GM23248 (cell line): ENCODE data around the gene ETF1. TPM values are rescaled to one million over a fixed set of nuclear protein-coding genes. Genes with fewer than 3 reads are reported as not detected.
"Not testable (repeated sequence)": the region's sequence is repeated elsewhere in the genome, so short reads cannot be mapped to it uniquely, and the experiment has no call there.

ENCODE experiments used
- DNase-seq: peaks from one replicate; pipeline ENCODE4 v3.0.0-alpha.2; 2015
- H2AFZ ChIP-seq: fragments of 200-600 bp; sonication (generic); 2 replicates; pipeline ENCODE4 v1.6.1; 2016; ENCODE audit warnings: antibody characterized with exemption
- H3F3A ChIP-seq: fragments of 200-600 bp; sonication (generic); 2 replicates; pipeline ENCODE4 v1.6.1; 2016; ENCODE audit warnings: mild to moderate bottlenecking, antibody characterized with exemption, mixed run types; ENCODE audit not compliant: insufficient read depth
- H3K27ac ChIP-seq: fragments of 200-600 bp; sonication (generic); 2 replicates; pipeline ENCODE4 v1.5.1; 2016; ENCODE audit warnings: mild to moderate bottlenecking
- H3K27me3 ChIP-seq: fragments of 200-600 bp; sonication (generic); replicated peaks from 2 replicates; pipeline ENCODE4 v1.6.1; 2016; ENCODE audit warnings: mild to moderate bottlenecking; ENCODE audit not compliant: insufficient read depth
- H3K36me3 ChIP-seq: fragments of 200-600 bp; sonication (generic); 2 replicates; pipeline ENCODE4 v1.6.1; 2016; ENCODE audit warnings: low read depth, mild to moderate bottlenecking
- H3K4me1 ChIP-seq: fragments of 200-600 bp; sonication (generic); 2 replicates; pipeline ENCODE4 v1.6.1; 2016; ENCODE audit warnings: mild to moderate bottlenecking; ENCODE audit not compliant: insufficient read depth
- H3K4me2 ChIP-seq: fragments of 200-600 bp; sonication (generic); one replicate; pipeline ENCODE4 v1.6.1; 2016; ENCODE audit warnings: mild to moderate bottlenecking; ENCODE audit not compliant: unreplicated experiment
- H3K4me3 ChIP-seq: fragments of 200-600 bp; sonication (generic); 2 replicates; pipeline ENCODE4 v1.5.1; 2016; ENCODE audit warnings: mild to moderate bottlenecking
- H3K79me2 ChIP-seq: fragments of 200-600 bp; sonication (generic); 2 replicates; pipeline ENCODE4 v1.6.1; 2016; ENCODE audit warnings: mild to moderate bottlenecking; ENCODE audit not compliant: insufficient read depth
- H3K9ac ChIP-seq: fragments of 200-600 bp; sonication (generic); 2 replicates; pipeline ENCODE4 v1.6.1; 2016; ENCODE audit warnings: mild to moderate bottlenecking
- H3K9me2 ChIP-seq: fragments of 200-600 bp; sonication (generic); 2 replicates; pipeline ENCODE4 v1.6.1; 2016; ENCODE audit warnings: mixed run types, mild to moderate bottlenecking, moderate library complexity; ENCODE audit not compliant: insufficient read depth
- H3K9me3 ChIP-seq: fragments of 200-600 bp; sonication (generic); one replicate; pipeline ENCODE4 v1.6.1; 2017; ENCODE audit warnings: low read depth
- H4K20me1 ChIP-seq: fragments of 200-600 bp; sonication (generic); 2 replicates; pipeline ENCODE4 v1.6.0; 2016; ENCODE audit not compliant: insufficient read depth
- EZH2 ChIP-seq: fragments of 200-600 bp; sonication (generic); IDR thresholded peaks from 2 replicates; pipeline ENCODE4 v1.6.1; 2018; ENCODE audit warnings: antibody characterized with exemption, mild to moderate bottlenecking; ENCODE audit not compliant: insufficient read depth, poor library complexity, severe bottlenecking
- EZH2phosphoT487 ChIP-seq: fragments of 200-600 bp; sonication (generic); IDR thresholded peaks from 2 replicates; pipeline ENCODE4 v1.6.1; 2018; ENCODE audit warnings: antibody characterized with exemption, moderate library complexity, mild to moderate bottlenecking, low read depth; ENCODE audit not compliant: insufficient read depth
- WGBS, 2 experiments: methylation state at CpG; one replicate each; pipeline ENCODE4 v1.1.6; 2015 to 2017; ENCODE audit warnings: low lambda C conversion rate in 2 of 2, low coverage in 1 of 2; ENCODE audit errors: missing lambda C conversion rate in 2 of 2; 5-methylcytosine and 5-hydroxymethylcytosine counted together
- in situ Hi-C: fragments of 300-500 bp; cut with MboI; formaldehyde crosslinking; loops from 2 replicates; pipeline ENCODE4 v1.15.0; 2020
- polyA plus RNA-seq: library from polyadenylated mRNA; unstranded; fragments of >200 nt; fragmentation: Nextera tagmentation; extraction: Ambion mirVana; gene quantifications from 2 replicates; pipeline ENCODE4 v1.2.1, GENCODE V29; 2016
- total RNA-seq: library from RNA; depleted of rRNA; stranded (reverse); fragments of >200 nt; shearing (Covaris generic); gene quantifications from 2 replicates; pipeline ENCODE4 v1.2.3, GENCODE V29; 2014

The ETF1 gene
- total and polyA plus RNA-seq, 2 experiments from 2014 or later = 74.1 to 124 TPM

GRCh38 chr5:138476918-138477317 lies 66.1 kb downstream of the ETF1 start:
- Histone ChIP-seq H4K20me1 (no peaks in the 10 kb centered on the region), H3K4me1 (no peaks in the 10 kb centered on the region), H3K79me2 (no peaks in the 10 kb centered on the region), H3K27ac (no peak overlapping the region), H3K9me3 (no peaks in the 10 kb centered on the region), H3K4me2 (no peak overlapping the region), H3K36me3 (no peaks in the 10 kb centered on the region), H3K9me2 (no peaks in the 10 kb centered on the region), H3K27me3 (no peaks in the 10 kb centered on the region), H2AFZ (no peak overlapping the region), H3F3A (no peaks in the 10 kb centered on the region), H3K4me3 (no peak overlapping the region), H3K9ac (no peak overlapping the region)
- no peak for DNase-seq
- 70 to 75% methylated on average over 7 of the region's 7 CpGs for WGBS, 2 experiments
- in situ Hi-C loops = no loop called here
- TF ChIP-seq EZH2 = no peak
- no peak for TF ChIP-seq EZH2phosphoT487

GRCh38 chr5:138473151-138473550 lies 69.9 kb downstream of the ETF1 start:
- DNase-seq, H3K36me3 ChIP-seq, H3K27ac ChIP-seq, in situ Hi-C loops, H3K27me3 ChIP-seq, H3K9me2 ChIP-seq, H2AFZ ChIP-seq, H4K20me1 ChIP-seq, H3K9me3 ChIP-seq, H3K9ac ChIP-seq, H3K4me3 ChIP-seq, H3K4me2 ChIP-seq: not testable (repeated sequence)
- 87 to 89% methylated on average over 5 of the region's 5 CpGs for WGBS, 2 experiments
- H3F3A ChIP-seq = peaks cover 32% of the 10 kb centered on the region
- H3K4me1 ChIP-seq = peaks cover 11% of the 10 kb centered on the region
- peaks cover 10% of the 10 kb centered on the region for H3K79me2 ChIP-seq

- DNase-seq = no peak
- TF ChIP-seq EZH2 (no peak), EZH2phosphoT487 (no peak)
- Histone ChIP-seq H3K4me2 (no peak overlapping the region), H3K27ac (no peak overlapping the region), H4K20me1 (peaks cover 14% of the 10 kb centered on the region), H3K9me2 (no peaks in the 10 kb centered on the region), H3K79me2 (peaks cover 18% of the 10 kb centered on the region), H3K4me3 (no peak overlapping the region), H3F3A (peaks cover 40% of the 10 kb centered on the region), H3K27me3 (no peaks in the 10 kb centered on the region), H3K36me3 (peaks cover 15% of the 10 kb centered on the region; the same call in 1 of the 2 replicates), H2AFZ (no peak overlapping the region), H3K9me3 (no peaks in the 10 kb centered on the region), H3K9ac (no peak overlapping the region), H3K4me1 (peaks cover 19% of the 10 kb centered on the region)
- WGBS, 2 experiments = 26 to 27% methylated on average over 6 of the region's 6 CpGs
- in situ Hi-C loops = no loop called here
Observed at GRCh38 chr5:138472353-138472752, 70.7 kb downstream of the ETF1 start.

GRCh38 chr5:138471052-138471361 lies 72.0 kb downstream of the ETF1 start:
- Histone ChIP-seq H3K9me3 (no peaks in the 10 kb centered on the region), H4K20me1 (peaks cover 19% of the 10 kb centered on the region), H3K36me3 (peaks cover 22% of the 10 kb centered on the region; the same call in 1 of the 2 replicates), H3F3A (peaks cover 51% of the 10 kb centered on the region), H3K79me2 (peaks cover 32% of the 10 kb centered on the region), H3K27ac (no peak overlapping the region), H3K9me2 (no peaks in the 10 kb centered on the region), H3K9ac (no peak overlapping the region), H3K27me3 (no peaks in the 10 kb centered on the region), H3K4me3 (no peak overlapping the region), H3K4me2 (no peak overlapping the region), H2AFZ (no peak overlapping the region), H3K4me1 (peaks cover 21% of the 10 kb centered on the region)
- 68 to 83% methylated on average over 2 of the region's 2 CpGs for WGBS, 2 experiments
- no peak for TF ChIP-seq EZH2
- TF ChIP-seq EZH2phosphoT487 = no peak
- in situ Hi-C loops = no loop called here
- no peak for DNase-seq
